OCI-LY3 (cell line): ENCODE data around the gene WFS1.

ENCODE experiments used
- EZH2phosphoT487 ChIP-seq: fragments of 200-600 bp; shearing (Covaris generic); IDR thresholded peaks from 2 replicates; pipeline ENCODE4 v1.6.1; 2018; ENCODE audit warnings: antibody characterized with exemption, mixed run types, low read depth
- TF ChIP-seq, protein P1 (sequence below): fragments of 200-600, 300-600 bp; sonication (generic); IDR thresholded peaks from 2 replicates; pipeline ENCODE4 v1.5.1; 2014; ENCODE audit warnings: antibody characterized with exemption, low read length, low read depth

DNA sequence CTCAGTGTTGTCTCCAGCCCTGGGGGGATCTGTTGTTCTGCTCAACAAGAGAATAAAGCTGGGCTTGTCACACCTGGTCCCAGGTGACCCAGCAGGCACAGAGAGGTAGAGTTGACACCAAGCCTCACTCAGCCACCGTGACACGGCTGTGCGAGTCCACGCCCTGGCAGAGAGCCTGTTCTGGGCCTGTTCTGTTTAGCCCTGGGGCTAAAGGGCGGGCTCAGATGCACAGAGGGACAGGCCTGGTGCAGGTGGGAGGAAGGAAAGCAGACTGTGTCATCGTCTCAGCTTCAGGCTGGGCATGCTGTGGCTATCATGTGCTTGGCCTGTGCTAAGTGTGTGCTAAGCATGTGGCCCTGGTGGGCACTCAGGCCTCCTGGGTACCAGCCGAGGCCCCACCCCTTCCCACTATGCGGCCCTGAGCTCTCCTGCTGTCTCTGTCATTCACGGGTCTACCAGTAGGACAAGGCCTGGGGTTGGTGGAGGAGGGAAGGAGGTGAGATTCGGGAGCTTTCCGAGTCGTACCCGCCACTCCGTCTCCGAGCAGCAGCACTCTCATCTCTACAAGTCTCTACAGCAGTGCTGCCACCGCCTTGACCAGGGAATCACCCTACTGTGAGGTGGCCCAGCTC lies 10.8 kb downstream of the WFS1 start:
- TF ChIP-seq, protein P1, sequence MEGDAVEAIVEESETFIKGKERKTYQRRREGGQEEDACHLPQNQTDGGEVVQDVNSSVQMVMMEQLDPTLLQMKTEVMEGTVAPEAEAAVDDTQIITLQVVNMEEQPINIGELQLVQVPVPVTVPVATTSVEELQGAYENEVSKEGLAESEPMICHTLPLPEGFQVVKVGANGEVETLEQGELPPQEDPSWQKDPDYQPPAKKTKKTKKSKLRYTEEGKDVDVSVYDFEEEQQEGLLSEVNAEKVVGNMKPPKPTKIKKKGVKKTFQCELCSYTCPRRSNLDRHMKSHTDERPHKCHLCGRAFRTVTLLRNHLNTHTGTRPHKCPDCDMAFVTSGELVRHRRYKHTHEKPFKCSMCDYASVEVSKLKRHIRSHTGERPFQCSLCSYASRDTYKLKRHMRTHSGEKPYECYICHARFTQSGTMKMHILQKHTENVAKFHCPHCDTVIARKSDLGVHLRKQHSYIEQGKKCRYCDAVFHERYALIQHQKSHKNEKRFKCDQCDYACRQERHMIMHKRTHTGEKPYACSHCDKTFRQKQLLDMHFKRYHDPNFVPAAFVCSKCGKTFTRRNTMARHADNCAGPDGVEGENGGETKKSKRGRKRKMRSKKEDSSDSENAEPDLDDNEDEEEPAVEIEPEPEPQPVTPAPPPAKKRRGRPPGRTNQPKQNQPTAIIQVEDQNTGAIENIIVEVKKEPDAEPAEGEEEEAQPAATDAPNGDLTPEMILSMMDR, result no peak
- TF ChIP-seq EZH2phosphoT487, result no peak
